Measurements from ENCODE around the gene SMIM43. TPM values are rescaled to one million over a fixed set of nuclear protein-coding genes. Genes with fewer than 3 reads are reported as not detected.

Gene SMIM43
- not detected for total RNA-seq
- long read RNA-seq = 0 reads

DNA sequence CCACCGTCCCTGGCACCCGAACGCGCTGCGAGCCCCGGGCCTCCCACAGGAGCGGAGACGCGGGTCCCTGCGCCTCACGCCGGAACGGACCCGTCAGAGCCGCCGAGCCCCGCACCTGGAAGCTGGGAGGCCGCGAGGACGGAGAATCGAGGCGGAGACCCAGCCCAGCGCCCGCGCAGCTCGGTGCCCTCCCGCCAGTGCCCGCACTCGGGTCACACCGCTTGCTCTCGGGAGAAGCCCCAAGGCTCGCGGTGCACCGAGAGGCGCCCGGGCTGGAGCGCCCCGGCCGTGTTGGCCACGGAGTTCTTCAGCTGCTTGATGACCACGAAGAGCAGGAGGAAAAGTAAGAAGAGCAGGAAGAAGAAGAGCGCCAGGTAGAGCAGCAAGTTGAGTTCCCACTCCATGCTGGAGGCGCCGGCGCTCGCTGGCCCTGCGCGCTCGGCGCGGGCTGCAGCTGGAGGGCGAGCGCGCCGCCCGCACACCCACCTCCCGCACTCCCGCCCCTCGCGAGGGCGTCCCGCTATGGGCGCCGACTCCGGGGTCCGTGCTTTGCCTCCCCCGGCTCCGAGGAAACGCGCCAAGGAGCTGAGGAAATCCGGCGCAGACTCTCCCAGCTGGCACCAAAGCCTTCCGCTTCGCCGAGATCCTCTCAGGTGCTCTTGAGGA, at the start of gene SMIM43:
Gene SMIM43, minus strand, starts transcription at position 463 of the 666 bp plus-strand sequence. Its CDS starts 59 bp downstream, at position 404.
- intact Hi-C loops (cut with DNase I) = no loop called here
- DNase-seq = no peak
- ATAC-seq (ENCODE audit: poor library complexity) = peak; percentile 46

DNA sequence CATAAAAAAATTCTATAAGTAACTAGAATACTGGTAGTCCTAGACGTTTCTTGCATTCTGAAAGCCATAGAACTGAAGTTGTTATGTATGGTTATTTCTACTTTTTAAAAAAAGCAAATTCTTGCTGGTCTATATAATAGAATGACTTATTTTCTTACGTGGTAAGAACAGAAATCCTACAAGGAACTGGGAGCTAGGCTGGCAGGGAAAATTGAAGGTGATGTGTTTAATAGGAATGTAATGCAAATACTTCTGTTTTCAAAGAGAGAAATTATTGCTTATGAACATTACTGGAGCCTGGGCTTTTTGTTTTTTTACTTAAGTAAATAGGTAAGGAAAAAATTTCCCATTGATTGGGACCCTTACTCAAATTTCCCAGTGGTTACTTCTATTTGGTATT, 49.8 kb upstream of the SMIM43 start:
- DNase-seq (no peak), ATAC-seq (ENCODE audit: poor library complexity) (no peak)
- intact Hi-C loops (cut with DNase I) = no loop called here

DNA sequence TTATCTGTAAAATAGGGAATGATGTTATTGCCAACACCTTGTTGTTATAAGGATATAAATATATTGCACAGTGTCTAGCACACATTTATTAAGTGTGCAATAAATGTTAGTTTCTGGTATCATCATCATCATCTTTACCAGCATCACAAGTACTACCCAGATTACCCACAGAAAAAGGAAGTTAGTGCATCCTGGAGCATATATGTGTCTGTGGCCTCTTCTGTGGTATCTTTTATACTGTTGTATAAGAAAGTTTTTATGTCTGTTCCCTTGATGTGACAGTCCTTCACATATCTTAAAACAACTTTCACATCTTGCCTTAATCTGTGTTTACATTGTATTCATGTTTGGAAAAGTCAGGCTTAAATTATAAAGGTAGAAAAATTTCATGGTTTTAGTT, 46.2 kb upstream of the SMIM43 start:
- intact Hi-C loops (cut with DNase I) = no loop called here

GRCh38 chr4:121806411-121806810, 41.4 kb upstream of the SMIM43 start:
- intact Hi-C loops (cut with DNase I) = no loop called here
- DNase-seq (no peak), ATAC-seq (ENCODE audit: poor library complexity) (no peak)

More for the DNA sequence above, 46.2 kb upstream of the SMIM43 start:
- ATAC-seq (ENCODE audit: poor library complexity) (no peak), DNase-seq (no peak)

DNA sequence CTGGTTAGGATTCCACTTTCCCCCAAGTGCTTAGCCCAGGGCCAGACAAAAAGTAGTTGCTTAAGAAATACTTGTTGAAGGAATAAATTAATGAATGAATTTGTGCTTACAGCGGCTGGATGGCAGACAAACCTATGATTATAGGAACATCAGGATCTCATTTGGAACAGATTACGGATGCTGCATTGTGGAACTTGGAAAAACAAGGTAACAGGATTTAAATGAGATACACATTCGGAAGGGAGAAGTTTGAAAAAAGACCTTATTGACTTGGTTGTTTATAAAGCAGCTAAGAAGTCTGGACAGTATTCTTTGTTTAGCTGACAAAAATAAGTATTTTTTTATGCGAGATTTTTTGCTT, 36.7 kb upstream of the SMIM43 start:
- ATAC-seq (ENCODE audit: poor library complexity) (no peak), DNase-seq (no peak)
- intact Hi-C loops (cut with DNase I) = no loop called here

- intact Hi-C loops (cut with DNase I) = no loop called here
- peak; percentile 99 for ATAC-seq (ENCODE audit: poor library complexity)
These were observed 36.2 kb upstream of the SMIM43 start, which contains the start of gene EXOSC9 for GRCh38 chr4:121800961-121801714. Gene EXOSC9 (plus strand): TSS chr4:121801323. CDS start chr4:121801425, 102 bp downstream.

DNA sequence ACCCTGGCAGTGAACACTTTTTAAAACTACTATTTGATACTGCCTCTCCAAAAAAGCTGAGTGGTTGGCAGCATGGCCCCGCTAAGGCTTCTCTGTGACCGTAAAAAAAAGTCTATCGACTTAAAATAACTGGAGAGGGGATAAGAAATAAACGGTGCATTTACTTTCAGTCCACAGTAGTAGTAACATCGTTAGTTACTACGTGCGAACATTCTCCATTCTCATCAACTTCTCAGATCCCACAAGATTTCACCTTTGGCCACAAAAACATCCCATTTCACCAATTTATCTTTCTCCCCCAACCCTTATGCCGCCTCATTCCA, 35.6 kb upstream of the SMIM43 start:
- no peak for DNase-seq
- peak; percentile 47 for ATAC-seq (ENCODE audit: poor library complexity)
- intact Hi-C loops (cut with DNase I) = no loop called here

More at GRCh38 chr4:121800961-121801714, 36.2 kb upstream of the SMIM43 start, which contains the start of gene EXOSC9:
- peak; percentile 95 for DNase-seq

- ATAC-seq (ENCODE audit: poor library complexity) (no peak), DNase-seq (no peak)
- intact Hi-C loops (cut with DNase I) = no loop called here
These were observed 35.0 kb upstream of the SMIM43 start for GRCh38 chr4:121799867-121800501.

- DNase-seq (no peak), ATAC-seq (ENCODE audit: poor library complexity) (no peak)
- intact Hi-C loops (cut with DNase I) = no loop called here
These were observed 34.4 kb upstream of the SMIM43 start for GRCh38 chr4:121799208-121799823.

DNA sequence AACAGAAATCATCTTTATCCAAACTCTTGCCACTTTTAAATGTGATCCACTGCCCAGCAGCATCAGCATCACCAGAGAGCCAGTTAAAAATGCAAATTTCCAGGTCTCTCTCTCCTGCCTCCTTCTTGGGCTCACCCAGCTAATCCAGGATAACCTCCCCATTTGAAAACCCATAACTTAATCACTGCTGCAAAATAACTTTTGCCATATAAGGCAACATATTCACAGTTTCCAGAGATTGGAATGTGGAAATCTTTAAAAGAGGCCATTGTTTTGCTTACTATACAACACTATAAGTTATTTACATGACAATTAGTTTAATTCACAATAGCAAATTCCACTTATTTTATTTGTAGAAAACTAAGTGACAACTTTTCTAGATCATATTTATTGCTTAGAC, 31.3 kb upstream of the SMIM43 start:
- intact Hi-C loops (cut with DNase I) = no loop called here
- ATAC-seq (ENCODE audit: poor library complexity) (no peak), DNase-seq (no peak)

GRCh38 chr4:121794505-121795188, 29.7 kb upstream of the SMIM43 start:
- DNase-seq (no peak), ATAC-seq (ENCODE audit: poor library complexity) (no peak)
- intact Hi-C loops (cut with DNase I) = no loop called here

DNA sequence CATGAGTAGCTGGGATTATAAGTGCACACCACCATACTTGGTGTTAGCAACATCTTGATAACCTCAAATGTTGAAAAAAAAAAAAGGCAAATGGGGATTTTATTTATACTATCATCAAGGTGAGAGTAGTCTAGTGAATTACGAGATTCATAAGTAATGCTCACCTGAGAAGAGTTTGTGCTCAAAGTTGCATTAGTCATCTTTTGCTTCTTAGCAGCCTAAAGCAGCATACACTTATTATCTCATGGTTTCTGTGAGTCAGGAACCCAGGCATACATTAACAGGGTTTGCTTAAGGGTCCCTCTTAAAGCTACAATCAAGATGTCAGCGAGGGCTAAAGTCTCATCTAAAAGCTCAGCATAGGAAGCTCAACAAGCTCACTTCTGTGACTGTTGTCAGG, 28.0 kb upstream of the SMIM43 start:
- DNase-seq = no peak
- ATAC-seq (ENCODE audit: poor library complexity) = no peak
- intact Hi-C loops (cut with DNase I) = no loop called here

DNA sequence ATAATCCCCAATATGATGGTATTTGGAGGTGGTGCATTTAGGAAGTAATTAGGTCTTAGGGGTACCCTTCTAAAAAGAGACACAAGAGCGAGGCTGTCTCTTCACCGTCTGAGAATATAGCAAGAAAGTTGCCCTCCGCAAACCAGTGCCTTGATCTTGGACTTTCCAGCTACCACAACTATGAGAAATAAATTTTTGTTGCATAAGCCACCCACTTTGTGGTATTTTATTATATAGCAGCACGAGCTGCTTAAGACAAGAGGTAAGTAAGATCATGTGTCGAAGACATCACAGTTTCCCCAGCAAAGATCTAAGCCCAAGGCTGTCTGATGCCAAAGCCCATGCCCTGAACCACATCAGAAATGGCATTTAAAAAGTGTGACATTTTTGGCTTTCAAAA, 26.5 kb upstream of the SMIM43 start:
- ATAC-seq (ENCODE audit: poor library complexity) (no peak), DNase-seq (no peak)
- intact Hi-C loops (cut with DNase I) = no loop called here

DNA sequence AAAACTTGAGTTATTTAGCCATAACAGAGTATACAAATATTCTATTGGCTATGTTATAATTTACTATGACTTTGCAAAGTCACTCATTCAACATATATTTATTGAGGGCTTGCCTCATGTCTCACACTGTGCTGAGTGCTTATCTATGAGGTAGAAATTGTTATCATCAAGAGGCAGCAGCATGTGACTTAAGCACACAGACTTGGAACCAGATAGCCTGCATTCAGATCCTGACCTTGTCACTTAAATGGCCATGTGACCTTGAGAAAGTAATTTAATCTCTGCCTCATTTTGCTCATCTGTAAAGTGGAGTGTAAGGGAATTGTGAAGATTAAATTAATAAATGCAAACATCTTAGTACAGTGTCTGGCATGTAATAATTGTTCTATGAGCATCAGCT, 26.0 kb upstream of the SMIM43 start:
- no peak for DNase-seq
- intact Hi-C loops (cut with DNase I) = no loop called here

DNA sequence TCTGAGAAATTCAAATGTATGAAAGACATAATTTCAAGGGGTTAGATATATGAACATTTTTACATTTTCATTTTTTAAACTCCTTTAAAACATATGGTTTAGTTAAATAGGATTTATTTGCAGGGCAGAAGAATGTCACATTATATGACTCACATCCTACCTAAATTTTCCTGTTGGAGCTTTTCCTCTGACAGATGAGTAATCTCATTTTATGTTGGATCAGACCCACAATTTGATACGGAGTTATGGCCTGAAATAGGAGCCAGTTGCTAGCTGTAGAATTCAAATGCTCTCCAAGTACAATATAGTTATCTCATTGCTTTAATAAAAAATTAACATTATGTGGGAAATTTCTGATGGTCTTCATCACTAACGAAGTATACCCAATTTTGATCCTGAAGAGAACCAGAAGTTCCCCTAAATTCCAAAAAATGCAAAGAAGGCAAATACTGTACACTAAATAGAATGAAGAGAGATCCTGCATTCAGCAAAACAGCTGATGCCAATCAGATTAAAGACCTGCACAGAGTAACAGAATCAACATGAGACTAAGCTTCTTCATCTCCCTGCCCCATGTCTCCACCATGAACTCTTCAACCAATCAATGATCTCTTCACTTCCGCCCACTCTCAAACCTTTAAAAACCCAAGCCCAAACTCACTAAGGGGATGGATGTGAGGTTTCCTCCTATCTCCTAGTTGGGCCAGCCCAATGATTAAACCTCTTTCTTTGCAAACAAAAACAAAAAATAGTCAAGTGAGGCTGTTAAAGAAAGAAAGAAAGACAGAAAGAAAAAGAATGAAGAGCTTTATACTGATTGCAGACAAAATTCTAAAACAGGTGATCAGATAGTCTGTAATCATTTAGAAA, 25.2 kb upstream of the SMIM43 start:
- intact Hi-C loops (cut with DNase I) = no loop called here
- ATAC-seq (ENCODE audit: poor library complexity) (no peak), DNase-seq (no peak)

More for the DNA sequence above, 26.0 kb upstream of the SMIM43 start:
- no peak for ATAC-seq (ENCODE audit: poor library complexity)

GRCh38 chr4:121789455-121789854, 24.5 kb upstream of the SMIM43 start:
- ATAC-seq (ENCODE audit: poor library complexity) (no peak), DNase-seq (no peak)
- intact Hi-C loops (cut with DNase I) = no loop called here

GRCh38 chr4:121788896-121789295, 23.9 kb upstream of the SMIM43 start:
- no peak for DNase-seq
- intact Hi-C loops (cut with DNase I) = no loop called here
- no peak for ATAC-seq (ENCODE audit: poor library complexity)

DNA sequence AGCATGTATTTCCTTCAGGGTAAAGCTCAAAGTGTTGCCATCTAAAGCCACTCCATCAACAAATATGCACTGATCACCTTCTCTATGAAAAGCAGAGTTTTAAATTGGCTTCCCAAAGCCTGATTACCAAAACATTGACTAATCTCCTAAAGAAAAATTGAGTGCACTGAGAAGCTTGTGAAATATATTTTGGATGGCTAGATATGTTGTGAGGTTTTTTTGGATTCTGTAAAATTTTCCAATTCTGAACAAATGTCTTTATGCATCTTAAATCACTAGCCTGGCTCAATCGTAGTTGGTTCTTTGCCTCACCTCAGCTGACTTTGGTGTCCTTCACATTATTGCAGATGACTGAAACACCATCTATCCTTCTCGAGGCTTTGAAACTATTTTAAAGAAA, 21.3 kb upstream of the SMIM43 start:
- intact Hi-C loops (cut with DNase I) = no loop called here
- no peak for DNase-seq
- ATAC-seq (ENCODE audit: poor library complexity) = no peak
